KMS-11 (cell line): Measurements from ENCODE around the gene ASGR1.
"Not testable (repeated sequence)": the region's sequence is repeated elsewhere in the genome, so short reads cannot be mapped to it uniquely, and the experiment has no call there.

Source experiments
- H2AFZ ChIP-seq: fragments of 200-600 bp; sonication (generic); 2 replicates; pipeline ENCODE4 v1.6.1; 2016; ENCODE audit warnings: antibody characterized with exemption, mixed run types, low read depth
- H3K27ac ChIP-seq: fragments of 200-600 bp; sonication (generic); 2 replicates; pipeline ENCODE4 v1.6.1; 2016; ENCODE audit warnings: mild to moderate bottlenecking, mixed run types
- H3K27me3 ChIP-seq: fragments of 200-600 bp; sonication (generic); 2 replicates; pipeline ENCODE4 v1.6.1; 2017; ENCODE audit warnings: mild to moderate bottlenecking, low read depth, mixed run types, moderate library complexity; ENCODE audit not compliant: insufficient read depth
- H3K36me3 ChIP-seq: fragments of 200-600 bp; sonication (generic); 2 replicates; pipeline ENCODE4 v1.6.1; 2017; ENCODE audit warnings: mild to moderate bottlenecking, mixed run types; ENCODE audit not compliant: insufficient read depth
- H3K4me1 ChIP-seq: fragments of 200-600 bp; sonication (generic); 2 replicates; pipeline ENCODE4 v1.6.1; 2016; ENCODE audit warnings: mild to moderate bottlenecking, low read depth, mixed run types; ENCODE audit not compliant: poor library complexity, severe bottlenecking
- H3K4me2 ChIP-seq: fragments of 200-600 bp; sonication (generic); 2 replicates; pipeline ENCODE4 v1.7.0; 2016; ENCODE audit warnings: mild to moderate bottlenecking, mixed run types
- H3K4me3 ChIP-seq: fragments of 200-600 bp; sonication (generic); IDR thresholded peaks from 2 replicates; pipeline ENCODE4 v1.6.1; 2017; ENCODE audit warnings: low read depth, low read length, mixed read lengths; ENCODE audit not compliant: insufficient read depth
- H3K79me2 ChIP-seq: fragments of 200-600 bp; sonication (generic); 2 replicates; pipeline ENCODE4 v1.6.1; 2016; ENCODE audit warnings: low read depth, mixed run types; ENCODE audit not compliant: insufficient read depth
- H3K9ac ChIP-seq: fragments of 200-600 bp; sonication (generic); 2 replicates; pipeline ENCODE4 v1.6.1; 2016; ENCODE audit warnings: mild to moderate bottlenecking, mixed run types
- H4K20me1 ChIP-seq: fragments of 200-600 bp; sonication (generic); 2 replicates; pipeline ENCODE4 v1.6.1; 2016; ENCODE audit warnings: mild to moderate bottlenecking, mixed run types; ENCODE audit not compliant: insufficient read depth
- TF ChIP-seq, protein P1 (sequence below): fragments of 200-600 bp; sonication (generic); conservative IDR thresholded peaks from 2 replicates; pipeline ENCODE4 v1.6.1; 2017; ENCODE audit warnings: low read depth, mild to moderate bottlenecking, antibody characterized with exemption, low read length, moderate library complexity, mixed read lengths

ASGR1 gene

DNA sequence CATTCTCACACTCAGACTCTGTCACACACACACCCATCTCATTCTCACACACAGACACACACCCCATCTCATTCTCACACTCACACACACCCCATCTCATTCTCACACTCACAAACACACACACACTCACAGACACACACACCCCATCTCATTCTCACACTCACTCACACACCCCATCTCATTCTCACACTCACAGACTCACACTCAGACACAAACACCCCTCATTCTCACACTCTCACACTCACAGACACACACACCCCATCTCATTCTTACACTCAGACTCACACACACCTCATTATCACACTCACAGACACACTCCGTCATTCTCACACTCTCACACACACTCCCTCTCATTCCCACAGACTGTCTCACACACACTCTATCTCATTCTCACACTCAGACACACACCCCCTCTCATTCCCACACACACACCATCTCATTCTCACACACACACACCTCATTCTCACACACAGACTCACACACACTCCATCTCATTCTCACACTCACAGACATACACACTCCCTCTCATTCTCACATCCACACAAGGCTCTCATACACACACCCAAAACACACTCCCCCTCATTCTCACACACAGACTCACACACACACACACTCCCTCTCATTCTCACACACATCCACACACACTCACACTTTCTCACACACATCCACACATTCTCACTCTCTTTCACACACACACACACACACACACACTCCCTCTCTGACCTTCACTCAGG, 2.9 kb downstream of the ASGR1 start:
- no peak overlapping the region for H3K4me2 ChIP-seq
- no peaks in the 10 kb centered on the region for H4K20me1 ChIP-seq
- no peaks in the 10 kb centered on the region for H3K79me2 ChIP-seq
- no peaks in the 10 kb centered on the region for H3K27me3 ChIP-seq
- no peaks in the 10 kb centered on the region for H3K4me1 ChIP-seq
- H3K4me3 ChIP-seq: no peak overlapping the region
- TF ChIP-seq, protein P1, sequence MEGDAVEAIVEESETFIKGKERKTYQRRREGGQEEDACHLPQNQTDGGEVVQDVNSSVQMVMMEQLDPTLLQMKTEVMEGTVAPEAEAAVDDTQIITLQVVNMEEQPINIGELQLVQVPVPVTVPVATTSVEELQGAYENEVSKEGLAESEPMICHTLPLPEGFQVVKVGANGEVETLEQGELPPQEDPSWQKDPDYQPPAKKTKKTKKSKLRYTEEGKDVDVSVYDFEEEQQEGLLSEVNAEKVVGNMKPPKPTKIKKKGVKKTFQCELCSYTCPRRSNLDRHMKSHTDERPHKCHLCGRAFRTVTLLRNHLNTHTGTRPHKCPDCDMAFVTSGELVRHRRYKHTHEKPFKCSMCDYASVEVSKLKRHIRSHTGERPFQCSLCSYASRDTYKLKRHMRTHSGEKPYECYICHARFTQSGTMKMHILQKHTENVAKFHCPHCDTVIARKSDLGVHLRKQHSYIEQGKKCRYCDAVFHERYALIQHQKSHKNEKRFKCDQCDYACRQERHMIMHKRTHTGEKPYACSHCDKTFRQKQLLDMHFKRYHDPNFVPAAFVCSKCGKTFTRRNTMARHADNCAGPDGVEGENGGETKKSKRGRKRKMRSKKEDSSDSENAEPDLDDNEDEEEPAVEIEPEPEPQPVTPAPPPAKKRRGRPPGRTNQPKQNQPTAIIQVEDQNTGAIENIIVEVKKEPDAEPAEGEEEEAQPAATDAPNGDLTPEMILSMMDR: no peak
- H3K9ac ChIP-seq: no peak overlapping the region
- no peak overlapping the region for H2AFZ ChIP-seq
- H3K36me3 ChIP-seq: no peaks in the 10 kb centered on the region
- no peak overlapping the region for H3K27ac ChIP-seq

GRCh38 chr17:7175330-7175733, 3.8 kb downstream of the ASGR1 start:
- Histone ChIP-seq H3K36me3 (no peaks in the 10 kb centered on the region), H4K20me1 (no peaks in the 10 kb centered on the region), H2AFZ (no peak overlapping the region), H3K9ac (no peak overlapping the region), H3K27me3 (no peaks in the 10 kb centered on the region), H3K4me2 (no peak overlapping the region), H3K27ac (no peak overlapping the region), H3K79me2 (no peaks in the 10 kb centered on the region), H3K4me3 (no peak overlapping the region), H3K4me1 (no peaks in the 10 kb centered on the region)
- TF ChIP-seq, protein P1: no peak

- TF ChIP-seq, protein P1: no peak
- Histone ChIP-seq H2AFZ (no peak overlapping the region), H3K4me2 (no peak overlapping the region), H3K4me3 (no peak overlapping the region), H3K27ac (no peak overlapping the region), H3K36me3 (no peaks in the 10 kb centered on the region), H3K27me3 (no peaks in the 10 kb centered on the region), H3K4me1 (no peaks in the 10 kb centered on the region), H3K9ac (no peak overlapping the region), H4K20me1 (no peaks in the 10 kb centered on the region), H3K79me2 (no peaks in the 10 kb centered on the region)
These were observed 4.4 kb downstream of the ASGR1 start for GRCh38 chr17:7174603-7175326.

DNA sequence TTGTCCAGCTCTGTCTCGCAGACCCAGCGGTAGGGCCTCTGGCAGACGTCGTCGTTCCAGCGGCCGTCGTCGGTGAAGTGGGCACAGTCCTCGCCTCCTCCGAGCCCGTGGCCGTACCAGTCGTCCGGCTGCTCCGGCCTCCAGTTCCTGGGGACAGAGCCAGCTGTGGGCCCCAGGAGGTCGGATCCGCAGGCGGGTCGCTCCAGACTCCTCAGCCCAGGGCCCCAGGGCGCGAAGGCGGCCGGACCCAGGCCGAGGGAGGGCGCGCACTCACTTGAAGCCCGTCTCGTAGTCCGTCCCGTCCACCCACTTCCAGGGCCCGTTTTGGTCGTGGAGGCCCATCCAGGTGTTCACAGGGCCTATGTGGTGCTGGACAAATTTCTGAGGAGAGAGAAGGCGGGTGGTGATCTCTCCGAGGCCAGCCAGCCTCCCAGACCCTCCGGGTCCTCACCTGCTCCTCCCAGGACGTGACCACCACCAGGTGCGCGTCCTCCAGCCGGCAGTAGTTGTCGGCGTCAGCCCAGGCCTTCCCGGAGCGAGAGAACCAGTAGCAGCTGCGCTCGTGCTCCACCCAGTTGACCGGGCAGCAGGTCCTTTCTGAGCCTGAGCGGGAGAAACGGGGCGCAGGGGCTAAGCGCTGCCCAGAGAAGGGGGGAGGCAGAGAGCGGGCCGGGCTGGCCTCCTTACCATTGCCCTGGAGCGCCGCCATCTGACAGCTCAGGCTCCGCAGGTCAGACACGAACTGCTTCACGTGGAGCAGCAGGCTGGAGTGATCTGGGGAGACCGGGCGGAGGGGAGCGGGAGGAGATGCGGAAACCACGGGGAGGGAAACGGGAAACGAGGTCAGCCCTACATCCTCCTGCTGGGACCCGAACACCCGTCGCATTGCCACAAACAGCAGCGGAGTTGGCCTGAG, 5.2 kb downstream of the ASGR1 start:
- Histone ChIP-seq H3K9ac (no peak overlapping the region), H3K27me3 (no peaks in the 10 kb centered on the region), H3K79me2 (no peaks in the 10 kb centered on the region), H4K20me1 (no peaks in the 10 kb centered on the region), H3K36me3 (no peaks in the 10 kb centered on the region), H2AFZ (no peak overlapping the region), H3K27ac (no peak overlapping the region), H3K4me1 (no peaks in the 10 kb centered on the region), H3K4me2 (no peak overlapping the region), H3K4me3 (no peak overlapping the region)
- TF ChIP-seq, protein P1: no peak

- H3K4me1 ChIP-seq, H3K36me3 ChIP-seq, H3K4me3 ChIP-seq, H3K27me3 ChIP-seq, H4K20me1 ChIP-seq, H3K9ac ChIP-seq, H3K27ac ChIP-seq, H3K79me2 ChIP-seq, H3K4me2 ChIP-seq, H2AFZ ChIP-seq: not testable (repeated sequence)
These were observed 6.5 kb downstream of the ASGR1 start for GRCh38 chr17:7172522-7173191.

DNA sequence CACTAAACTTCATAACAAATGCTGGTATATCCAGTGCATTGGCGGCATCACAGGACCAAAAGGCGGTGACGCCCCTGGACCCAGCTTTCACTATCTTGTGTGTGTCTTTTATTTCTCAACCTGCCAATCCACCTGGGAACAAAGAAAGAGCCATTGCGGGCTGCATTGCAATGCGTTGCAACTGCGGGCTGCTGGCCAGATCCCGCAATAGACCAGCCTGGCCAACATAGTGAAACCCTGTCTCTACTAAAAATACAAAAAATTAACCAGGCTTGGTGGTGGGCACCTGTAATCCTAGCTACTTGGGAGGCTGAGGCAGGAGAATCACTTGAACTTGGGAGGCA, 9.6 kb downstream of the ASGR1 start:
- not testable (repeated sequence) for H3K79me2 ChIP-seq, H4K20me1 ChIP-seq, H3K27me3 ChIP-seq, H3K4me3 ChIP-seq, H3K36me3 ChIP-seq, H3K4me1 ChIP-seq, H3K4me2 ChIP-seq, H2AFZ ChIP-seq, H3K9ac ChIP-seq, H3K27ac ChIP-seq
